ENCODE measurements around the gene ZSCAN4.

GRCh38 chr19:57682226-57682766, 13.6 kb downstream of the ZSCAN4 start:
- TF ChIP-seq RFX5 (IDR thresholded peaks at IDR 0.05): no peak
- TF ChIP-seq, protein P1, sequence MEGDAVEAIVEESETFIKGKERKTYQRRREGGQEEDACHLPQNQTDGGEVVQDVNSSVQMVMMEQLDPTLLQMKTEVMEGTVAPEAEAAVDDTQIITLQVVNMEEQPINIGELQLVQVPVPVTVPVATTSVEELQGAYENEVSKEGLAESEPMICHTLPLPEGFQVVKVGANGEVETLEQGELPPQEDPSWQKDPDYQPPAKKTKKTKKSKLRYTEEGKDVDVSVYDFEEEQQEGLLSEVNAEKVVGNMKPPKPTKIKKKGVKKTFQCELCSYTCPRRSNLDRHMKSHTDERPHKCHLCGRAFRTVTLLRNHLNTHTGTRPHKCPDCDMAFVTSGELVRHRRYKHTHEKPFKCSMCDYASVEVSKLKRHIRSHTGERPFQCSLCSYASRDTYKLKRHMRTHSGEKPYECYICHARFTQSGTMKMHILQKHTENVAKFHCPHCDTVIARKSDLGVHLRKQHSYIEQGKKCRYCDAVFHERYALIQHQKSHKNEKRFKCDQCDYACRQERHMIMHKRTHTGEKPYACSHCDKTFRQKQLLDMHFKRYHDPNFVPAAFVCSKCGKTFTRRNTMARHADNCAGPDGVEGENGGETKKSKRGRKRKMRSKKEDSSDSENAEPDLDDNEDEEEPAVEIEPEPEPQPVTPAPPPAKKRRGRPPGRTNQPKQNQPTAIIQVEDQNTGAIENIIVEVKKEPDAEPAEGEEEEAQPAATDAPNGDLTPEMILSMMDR (IDR thresholded peaks at IDR 0.05): no peak
- no peak for TF ChIP-seq POLR2A (IDR thresholded peaks at IDR 0.05; ENCODE audit: low read length)
- TF ChIP-seq, protein P2, sequence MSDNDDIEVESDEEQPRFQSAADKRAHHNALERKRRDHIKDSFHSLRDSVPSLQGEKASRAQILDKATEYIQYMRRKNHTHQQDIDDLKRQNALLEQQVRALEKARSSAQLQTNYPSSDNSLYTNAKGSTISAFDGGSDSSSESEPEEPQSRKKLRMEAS (IDR thresholded peaks at IDR 0.05): no peak
- 0 out of 2 replicates have a peak, but pooled peaks have one; percentile 13 for TF ChIP-seq PHF8 (IDR thresholded peaks at IDR 0.05; ENCODE audit: borderline replicate concordance, low read depth)
- no peak for TF ChIP-seq RCOR1 (IDR thresholded peaks at IDR 0.05; ENCODE audit: low read depth, low read length)
- no peak for TF ChIP-seq EHF (CRISPR knock-in tag; IDR thresholded peaks at IDR 0.05)
- TF ChIP-seq RNF2 (IDR thresholded peaks at IDR 0.05; ENCODE audit: borderline replicate concordance, low read depth): no peak
- no peak for TF ChIP-seq MAFK (IDR thresholded peaks at IDR 0.05; ENCODE audit: partially characterized antibody)
- no peak for TF ChIP-seq CEBPB (IDR thresholded peaks at IDR 0.05)
- TF ChIP-seq EHMT2 (IDR thresholded peaks at IDR 0.05; ENCODE audit: low read depth): no peak

Measured in A549 (cell line).